ENCODE results near the gene KAT6B. TPM values are rescaled to one million over a fixed set of nuclear protein-coding genes. Genes with fewer than 3 reads are reported as not detected.

The KAT6B gene
- total RNA-seq, 8 experiments from 2014 or later: 13.2 to 52.3 (median 20.8) TPM

- ATAC-seq (replicated peaks in 6 of 8): no peak
- Histone ChIP-seq H3K27ac (no peak overlapping the region), H3K4me1 (replicated peaks in 1 of 2) (no peaks in the 10 kb centered on the region), H3K4me3 (no peak overlapping the region)
- 94 to 100% (median 100%) methylated on average over 1 to 5 of the region's 5 CpGs; no CpG with 5 or more reads in 1 of the 10 experiments for WGBS, 10 experiments
- in situ Hi-C loops (cut with MboI; ENCODE audit: low pct_unique_long_range_greater_than_20kb in 2 of 9, low sequenced_read_pairs in 9 of 9, unreplicated experiment in 9 of 9): no loop called here
Measured at GRCh38 chr10:74981831-74982633, 155.6 kb downstream of the KAT6B start.

GRCh38 chr10:74982634-74982982, 156.2 kb downstream of the KAT6B start:
- ATAC-seq (replicated peaks in 6 of 8): no peak
- in situ Hi-C loops (cut with MboI; ENCODE audit: low pct_unique_long_range_greater_than_20kb in 2 of 9, low sequenced_read_pairs in 9 of 9, unreplicated experiment in 9 of 9): no loop called here
- 71 to 100% (median 94%) methylated on average over 1 to 2 of the region's 2 CpGs; no CpG with 5 or more reads in 3 of the 10 experiments for WGBS, 10 experiments
- Histone ChIP-seq H3K4me3 (no peak overlapping the region), H3K4me1 (replicated peaks in 1 of 2) (no peaks in the 10 kb centered on the region), H3K27ac (no peak overlapping the region)

- 40 to 93% (median 72%) methylated on average over 1 to 2 of the region's 2 CpGs; no CpG with 5 or more reads in 5 of the 10 experiments for WGBS, 10 experiments
- in situ Hi-C loops (cut with MboI; ENCODE audit: low pct_unique_long_range_greater_than_20kb in 2 of 9, low sequenced_read_pairs in 9 of 9, unreplicated experiment in 9 of 9): no loop called here
- Histone ChIP-seq H3K4me1 (replicated peaks in 1 of 2) (peaks cover 2 to 6% of the 10 kb centered on the region in 2 donors), H3K4me3 (no peak overlapping the region), H3K27ac (no peak overlapping the region)
- ATAC-seq (replicated peaks in 6 of 8): peak in 2 of 8 experiments; percentile 29 to 49
Measured at GRCh38 chr10:74983383-74983782, 157.0 kb downstream of the KAT6B start.

- in situ Hi-C loops (cut with MboI; ENCODE audit: low pct_unique_long_range_greater_than_20kb in 2 of 9, low sequenced_read_pairs in 9 of 9, unreplicated experiment in 9 of 9): no loop called here
- H3K4me3 ChIP-seq: no peak overlapping the region
- ATAC-seq (replicated peaks in 6 of 8): no peak
- peaks cover 5 to 18% of the 10 kb centered on the region in 2 donors for H3K4me1 ChIP-seq (replicated peaks in 1 of 2)
- H3K27ac ChIP-seq: no peak overlapping the region
- WGBS, 10 experiments: 55 to 100% (median 81%) methylated on average over 1 to 4 of the region's 4 CpGs; no CpG with 5 or more reads in 1 of the 10 experiments
Measured at GRCh38 chr10:74987339-74988053, 161.1 kb downstream of the KAT6B start.

- 15 to 86% (median 67%) methylated on average over 1 to 2 of the region's 2 CpGs; no CpG with 5 or more reads in 1 of the 10 experiments for WGBS, 10 experiments
- Histone ChIP-seq H3K4me3 (no peak overlapping the region), H3K4me1 (replicated peaks in 1 of 2) (peaks cover 5 to 18% of the 10 kb centered on the region in 2 donors), H3K27ac (no peak overlapping the region)
- in situ Hi-C loops (cut with MboI; ENCODE audit: low pct_unique_long_range_greater_than_20kb in 2 of 9, low sequenced_read_pairs in 9 of 9, unreplicated experiment in 9 of 9): no loop called here
- ATAC-seq (replicated peaks in 6 of 8): peak in 1 of 8 experiments; percentile 20
Measured at GRCh38 chr10:74988054-74988775, 161.8 kb downstream of the KAT6B start.

GRCh38 chr10:74988832-74989561, 162.6 kb downstream of the KAT6B start:
- no peak overlapping the region for H3K4me3 ChIP-seq
- WGBS, 10 experiments: 33 to 80% (median 56%) methylated on average over 1 to 5 of the region's 5 CpGs
- peak in 3 of 8 experiments; percentile 31 to 77 (median 46) for ATAC-seq (replicated peaks in 6 of 8)
- H3K27ac ChIP-seq: no peak overlapping the region
- in situ Hi-C loops (cut with MboI; ENCODE audit: low pct_unique_long_range_greater_than_20kb in 2 of 9, low sequenced_read_pairs in 9 of 9, unreplicated experiment in 9 of 9): no loop called here
- H3K4me1 ChIP-seq (replicated peaks in 1 of 2): peaks cover 5 to 18% of the 10 kb centered on the region in 2 donors

GRCh38 chr10:74991435-74991834, 165.0 kb downstream of the KAT6B start:
- peak in 4 of 8 experiments; percentile 41 to 78 (median 62) for ATAC-seq (replicated peaks in 6 of 8)
- in situ Hi-C loops (cut with MboI; ENCODE audit: low pct_unique_long_range_greater_than_20kb in 2 of 9, low sequenced_read_pairs in 9 of 9, unreplicated experiment in 9 of 9): no loop called here

GRCh38 chr10:74992068-74992467, 165.7 kb downstream of the KAT6B start:
- in situ Hi-C loops (cut with MboI; ENCODE audit: low pct_unique_long_range_greater_than_20kb in 2 of 9, low sequenced_read_pairs in 9 of 9, unreplicated experiment in 9 of 9): no loop called here
- no peak for ATAC-seq (replicated peaks in 6 of 8)
- no peak overlapping the region for H3K4me3 ChIP-seq
- peaks cover 5 to 18% of the 10 kb centered on the region in 2 donors for H3K4me1 ChIP-seq (replicated peaks in 1 of 2)
- H3K27ac ChIP-seq: no peak overlapping the region
- whole genome bisulfite sequencing, 10 experiments: 80 to 100% (median 98%) methylated on average over 1 to 3 of the region's 3 CpGs; no CpG with 5 or more reads in 2 of the 10 experiments

More at GRCh38 chr10:74991435-74991834, 165.0 kb downstream of the KAT6B start:
- Histone ChIP-seq H3K27ac (no peak overlapping the region), H3K4me3 (no peak overlapping the region), H3K4me1 (replicated peaks in 1 of 2) (peaks cover 5 to 18% of the 10 kb centered on the region in 2 donors)

- in situ Hi-C loops (cut with MboI; ENCODE audit: low pct_unique_long_range_greater_than_20kb in 2 of 9, low sequenced_read_pairs in 9 of 9, unreplicated experiment in 9 of 9): no loop called here
- Histone ChIP-seq H3K4me3 (no peak overlapping the region), H3K27ac (no peak overlapping the region), H3K4me1 (replicated peaks in 1 of 2) (peaks cover 3 to 9% of the 10 kb centered on the region in 2 donors)
- ATAC-seq (replicated peaks in 6 of 8): no peak
- 83 to 100% (median 97%) methylated on average over 1 to 3 of the region's 3 CpGs for WGBS, 10 experiments
Measured at GRCh38 chr10:74993649-74994048, 167.2 kb downstream of the KAT6B start.

GRCh38 chr10:74994854-74995253, 168.5 kb downstream of the KAT6B start:
- in situ Hi-C loops (cut with MboI; ENCODE audit: low pct_unique_long_range_greater_than_20kb in 2 of 9, low sequenced_read_pairs in 9 of 9, unreplicated experiment in 9 of 9): no loop called here
- Histone ChIP-seq H3K4me3 (no peak overlapping the region), H3K4me1 (replicated peaks in 1 of 2) (no peaks in the 10 kb centered on the region), H3K27ac (no peak overlapping the region)
- 43 to 100% (median 86%) methylated on average over 1 to 3 of the region's 3 CpGs for WGBS, 10 experiments
- peak in 4 of 8 experiments; percentile 19 to 96 (median 74) for ATAC-seq (replicated peaks in 6 of 8)

- in situ Hi-C loops (cut with MboI; ENCODE audit: low pct_unique_long_range_greater_than_20kb in 2 of 9, low sequenced_read_pairs in 9 of 9, unreplicated experiment in 9 of 9): no loop called here
- no peak overlapping the region for H3K4me3 ChIP-seq
- no peaks in the 10 kb centered on the region for H3K4me1 ChIP-seq (replicated peaks in 1 of 2)
- 67 to 100% (median 88%) methylated on average over 1 to 3 of the region's 4 CpGs; no CpG with 5 or more reads in 5 of the 10 experiments for WGBS, 10 experiments
- no peak overlapping the region for H3K27ac ChIP-seq
- no peak for ATAC-seq (replicated peaks in 6 of 8)
Measured at GRCh38 chr10:74995806-74996205, 169.4 kb downstream of the KAT6B start.

GRCh38 chr10:74997163-74997562, 170.8 kb downstream of the KAT6B start:
- WGBS, 10 experiments: 69 to 100% (median 91%) methylated on average over 1 to 3 of the region's 4 CpGs; no CpG with 5 or more reads in 2 of the 10 experiments
- no peak overlapping the region for H3K4me3 ChIP-seq
- no peak for ATAC-seq (replicated peaks in 6 of 8)
- H3K27ac ChIP-seq: no peak overlapping the region
- in situ Hi-C loops (cut with MboI; ENCODE audit: low pct_unique_long_range_greater_than_20kb in 2 of 9, low sequenced_read_pairs in 9 of 9, unreplicated experiment in 9 of 9): no loop called here
- no peaks in the 10 kb centered on the region for H3K4me1 ChIP-seq (replicated peaks in 1 of 2)
